ENCODE data around the gene GGT5.

Gene GGT5

DNA sequence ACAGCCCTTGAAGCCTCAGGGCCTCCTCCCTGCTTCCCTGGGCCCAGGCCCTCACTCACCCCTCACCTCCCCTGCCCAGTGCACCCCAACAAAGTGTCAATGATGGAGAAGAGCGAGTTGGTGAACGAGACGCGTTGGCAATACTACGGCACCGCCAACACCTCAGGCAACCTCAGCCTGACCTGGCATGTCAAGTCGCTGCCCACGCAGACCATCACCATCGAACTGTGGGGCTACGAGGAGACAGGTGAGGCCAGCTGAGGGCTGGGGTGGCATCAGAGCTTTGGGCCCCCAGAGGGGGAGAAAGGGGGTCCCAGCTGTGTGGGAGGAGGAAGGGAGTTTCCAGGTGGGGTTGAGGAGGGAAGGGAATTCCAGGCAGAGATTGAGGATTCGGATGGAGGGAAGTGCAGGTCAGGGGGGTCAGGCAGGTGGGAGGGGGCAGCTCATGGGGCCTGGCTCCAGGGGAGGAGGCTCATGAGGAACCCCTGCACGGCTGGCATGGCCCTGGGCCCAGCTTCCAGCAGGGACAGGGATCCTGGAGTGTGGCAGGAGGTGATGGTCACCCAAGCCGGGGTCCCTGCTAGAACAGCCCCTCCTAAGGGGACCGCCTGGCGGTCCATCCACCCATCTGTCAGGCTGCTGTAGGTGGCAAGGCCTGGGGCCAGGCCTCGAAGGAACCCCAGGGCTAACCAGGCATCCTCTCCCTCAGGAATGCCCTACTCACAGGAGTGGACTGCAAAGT, 60.7 kb downstream of the GGT5 start:
- TF ChIP-seq SIN3A (IDR thresholded peaks at IDR 0.05; ENCODE audit: borderline replicate concordance, insufficient read depth, low read length) (no peak), TAF1 (IDR thresholded peaks at IDR 0.05; ENCODE audit: borderline replicate concordance, insufficient read depth, low read length) (no peak), POLR2AphosphoS5 (IDR thresholded peaks at IDR 0.05; ENCODE audit: low read depth, low read length) (no peak), FOXP2 (optimal IDR thresholded peaks at IDR 0.05; ENCODE audit: borderline replicate concordance, extremely low read depth, extremely low read length, insufficient read depth) (no peak)
- TF ChIP-seq, protein P1, sequence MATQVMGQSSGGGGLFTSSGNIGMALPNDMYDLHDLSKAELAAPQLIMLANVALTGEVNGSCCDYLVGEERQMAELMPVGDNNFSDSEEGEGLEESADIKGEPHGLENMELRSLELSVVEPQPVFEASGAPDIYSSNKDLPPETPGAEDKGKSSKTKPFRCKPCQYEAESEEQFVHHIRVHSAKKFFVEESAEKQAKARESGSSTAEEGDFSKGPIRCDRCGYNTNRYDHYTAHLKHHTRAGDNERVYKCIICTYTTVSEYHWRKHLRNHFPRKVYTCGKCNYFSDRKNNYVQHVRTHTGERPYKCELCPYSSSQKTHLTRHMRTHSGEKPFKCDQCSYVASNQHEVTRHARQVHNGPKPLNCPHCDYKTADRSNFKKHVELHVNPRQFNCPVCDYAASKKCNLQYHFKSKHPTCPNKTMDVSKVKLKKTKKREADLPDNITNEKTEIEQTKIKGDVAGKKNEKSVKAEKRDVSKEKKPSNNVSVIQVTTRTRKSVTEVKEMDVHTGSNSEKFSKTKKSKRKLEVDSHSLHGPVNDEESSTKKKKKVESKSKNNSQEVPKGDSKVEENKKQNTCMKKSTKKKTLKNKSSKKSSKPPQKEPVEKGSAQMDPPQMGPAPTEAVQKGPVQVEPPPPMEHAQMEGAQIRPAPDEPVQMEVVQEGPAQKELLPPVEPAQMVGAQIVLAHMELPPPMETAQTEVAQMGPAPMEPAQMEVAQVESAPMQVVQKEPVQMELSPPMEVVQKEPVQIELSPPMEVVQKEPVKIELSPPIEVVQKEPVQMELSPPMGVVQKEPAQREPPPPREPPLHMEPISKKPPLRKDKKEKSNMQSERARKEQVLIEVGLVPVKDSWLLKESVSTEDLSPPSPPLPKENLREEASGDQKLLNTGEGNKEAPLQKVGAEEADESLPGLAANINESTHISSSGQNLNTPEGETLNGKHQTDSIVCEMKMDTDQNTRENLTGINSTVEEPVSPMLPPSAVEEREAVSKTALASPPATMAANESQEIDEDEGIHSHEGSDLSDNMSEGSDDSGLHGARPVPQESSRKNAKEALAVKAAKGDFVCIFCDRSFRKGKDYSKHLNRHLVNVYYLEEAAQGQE (IDR thresholded peaks at IDR 0.05; ENCODE audit: insufficient read depth in 1 of 2, low read depth in 2 of 2, low read length in 2 of 2), result no peak

DNA sequence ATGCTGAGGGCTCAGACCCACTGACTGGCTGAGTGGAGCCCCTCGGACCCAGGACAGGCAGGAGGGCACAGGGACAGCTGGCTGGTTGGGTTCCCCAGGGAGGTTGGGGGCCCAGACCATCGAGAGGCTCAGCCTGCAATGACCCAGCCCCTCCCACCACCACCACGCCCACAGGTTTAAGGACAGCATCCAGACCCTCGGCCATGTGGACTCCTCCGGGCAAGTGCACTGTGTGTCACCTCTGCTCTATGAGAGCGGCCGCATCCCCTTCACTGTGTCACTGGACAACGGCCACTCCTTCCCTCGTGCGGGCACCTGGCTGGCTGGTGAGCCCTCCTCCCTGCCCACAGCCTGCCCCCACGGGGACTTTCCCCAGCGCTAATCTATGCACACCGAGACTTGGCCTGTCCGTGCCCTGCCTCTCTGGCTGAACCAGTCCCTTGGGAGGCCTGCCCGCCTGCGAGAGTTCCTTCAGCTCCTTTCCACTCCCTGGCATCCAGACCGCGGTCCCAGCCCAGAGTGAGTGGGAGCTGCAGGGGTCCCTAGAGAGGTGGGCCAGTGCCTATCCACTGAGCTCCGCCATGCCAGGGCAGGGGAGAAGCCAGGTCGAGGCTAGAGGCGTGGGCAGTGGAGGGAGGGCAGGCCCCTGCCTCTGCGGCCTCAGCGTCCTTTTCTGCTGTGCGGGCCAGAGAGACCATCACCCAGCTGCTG, 61.4 kb downstream of the GGT5 start:
- TF ChIP-seq TAF1 (IDR thresholded peaks at IDR 0.05; ENCODE audit: borderline replicate concordance, insufficient read depth, low read length) (no peak), POLR2AphosphoS5 (IDR thresholded peaks at IDR 0.05; ENCODE audit: low read depth, low read length) (no peak), FOXP2 (optimal IDR thresholded peaks at IDR 0.05; ENCODE audit: borderline replicate concordance, extremely low read depth, extremely low read length, insufficient read depth) (no peak), SIN3A (IDR thresholded peaks at IDR 0.05; ENCODE audit: borderline replicate concordance, insufficient read depth, low read length) (no peak)
- TF ChIP-seq, protein P1 (IDR thresholded peaks at IDR 0.05; ENCODE audit: insufficient read depth in 1 of 2, low read depth in 2 of 2, low read length in 2 of 2), result no peak

DNA sequence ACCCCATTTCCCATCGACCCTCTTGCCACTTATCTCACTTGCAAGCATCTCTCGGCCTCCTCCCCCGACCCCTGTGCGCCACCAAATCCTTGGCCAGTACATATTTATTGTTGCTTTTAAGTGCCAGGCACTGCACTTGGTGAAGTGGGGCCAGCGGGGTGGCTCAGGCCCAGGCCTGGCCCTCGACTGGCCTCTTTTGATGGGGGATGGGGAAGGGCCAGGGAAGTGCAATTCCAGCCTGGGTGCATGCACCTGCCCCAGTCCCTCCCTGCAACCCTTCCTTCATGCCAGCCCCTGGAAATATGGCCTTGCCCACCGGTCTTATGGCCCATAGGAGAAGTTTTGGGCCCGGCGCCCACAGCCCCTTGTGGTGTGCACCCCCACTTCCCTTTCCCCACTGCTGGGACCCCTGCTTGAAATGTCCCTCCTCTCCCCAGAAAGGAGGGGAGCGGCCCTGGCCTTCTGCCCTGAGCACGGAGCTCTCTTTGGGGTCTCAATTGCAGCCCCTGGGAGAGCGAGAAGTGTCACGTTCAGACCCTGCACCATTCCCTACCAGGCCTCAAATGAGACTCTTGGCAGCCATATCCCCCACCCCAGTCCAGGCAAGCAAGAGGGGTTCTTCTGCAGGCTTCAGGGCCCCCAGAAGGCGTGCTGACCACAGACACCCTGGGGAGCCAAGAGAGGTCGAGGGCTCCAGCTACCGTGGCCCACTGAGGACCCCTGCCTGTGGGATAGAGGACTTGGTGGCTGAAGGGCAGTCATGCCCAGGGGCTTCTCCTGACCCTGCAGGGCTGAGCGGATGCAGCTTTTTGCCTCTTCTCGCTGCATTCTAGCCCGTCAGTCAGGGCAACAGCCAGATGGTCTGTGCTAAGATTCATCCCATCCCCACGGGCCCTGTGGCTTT, 62.6 kb downstream of the GGT5 start:
- TF ChIP-seq POLR2AphosphoS5 (IDR thresholded peaks at IDR 0.05; ENCODE audit: low read depth, low read length) (no peak), TAF1 (IDR thresholded peaks at IDR 0.05; ENCODE audit: borderline replicate concordance, insufficient read depth, low read length) (no peak), SIN3A (IDR thresholded peaks at IDR 0.05; ENCODE audit: borderline replicate concordance, insufficient read depth, low read length) (no peak), FOXP2 (optimal IDR thresholded peaks at IDR 0.05; ENCODE audit: borderline replicate concordance, extremely low read depth, extremely low read length, insufficient read depth) (no peak)
- TF ChIP-seq, protein P1 (IDR thresholded peaks at IDR 0.05; ENCODE audit: insufficient read depth in 1 of 2, low read depth in 2 of 2, low read length in 2 of 2), result no peak

DNA sequence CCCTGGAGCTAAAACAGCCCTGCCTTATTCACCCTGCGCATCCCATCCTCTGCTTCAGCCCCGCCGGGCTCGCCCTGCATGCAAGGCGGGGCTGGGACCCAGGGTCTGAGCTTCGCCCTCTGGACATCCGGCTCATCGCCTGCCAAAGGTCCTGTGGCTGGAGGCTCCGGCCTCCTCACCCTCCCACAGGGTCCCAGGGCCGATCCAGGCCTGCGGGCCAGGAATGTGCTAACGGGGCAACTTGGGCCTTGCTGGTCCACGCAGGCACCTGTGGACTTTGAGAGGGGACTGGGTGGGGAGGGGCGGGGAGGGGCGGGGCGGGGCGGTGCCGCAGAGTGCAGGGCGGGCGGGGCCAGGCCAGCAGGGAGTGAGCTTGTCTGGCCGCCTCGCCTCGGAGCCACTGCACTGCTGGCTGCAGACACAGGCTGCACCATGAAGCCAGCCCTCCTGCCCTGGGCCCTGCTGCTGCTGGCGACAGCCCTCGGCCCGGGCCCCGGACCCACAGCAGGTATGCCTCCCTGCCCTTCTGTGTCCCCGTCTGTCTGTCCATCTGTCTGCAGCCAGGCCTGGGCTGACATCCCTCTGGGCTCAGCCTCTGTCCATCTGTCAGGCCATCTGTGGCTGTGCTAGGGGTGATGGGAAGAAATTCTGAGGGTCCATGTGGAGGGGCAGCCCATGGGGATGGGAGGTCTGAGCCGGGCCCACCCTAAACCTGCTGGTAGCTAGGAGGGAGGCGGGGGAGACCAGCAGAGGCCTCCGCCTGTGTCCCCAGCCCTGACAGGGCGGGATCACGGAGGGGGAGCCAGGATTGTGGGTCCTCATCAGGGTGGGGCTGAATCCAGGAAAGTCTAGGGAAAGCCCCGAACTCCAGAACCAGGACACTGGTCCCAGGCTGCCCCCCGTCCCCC, 63.5 kb downstream of the GGT5 start, which contains the start of gene SUSD2:
Gene SUSD2 (plus strand): TSS at position 400 of the 908 bp plus-strand sequence. CDS start 33 bp downstream, at position 433.
- TF ChIP-seq TAF1 (IDR thresholded peaks at IDR 0.05; ENCODE audit: borderline replicate concordance, insufficient read depth, low read length), result no peak
- no peak for TF ChIP-seq SIN3A (IDR thresholded peaks at IDR 0.05; ENCODE audit: borderline replicate concordance, insufficient read depth, low read length)
- no peak for TF ChIP-seq FOXP2 (optimal IDR thresholded peaks at IDR 0.05; ENCODE audit: borderline replicate concordance, extremely low read depth, extremely low read length, insufficient read depth)
- TF ChIP-seq, protein P1 (IDR thresholded peaks at IDR 0.05; ENCODE audit: insufficient read depth in 1 of 2, low read depth in 2 of 2, low read length in 2 of 2), result no peak
- no peak for TF ChIP-seq POLR2AphosphoS5 (IDR thresholded peaks at IDR 0.05; ENCODE audit: low read depth, low read length)
